ENCODE measurements around the gene TMEM238.

- no peak for TF ChIP-seq POLR2A (IDR thresholded peaks at IDR 0.05)
- no peak for TF ChIP-seq CTCF (IDR thresholded peaks at IDR 0.05)
- TF ChIP-seq EP300 (IDR thresholded peaks at IDR 0.05) = no peak
Measured at GRCh38 chr19:55347442-55348009, 36.6 kb downstream of the TMEM238 start.
